Measurements from ENCODE around the gene EPM2AIP1. TPM values are rescaled to one million over a fixed set of nuclear protein-coding genes. Genes with fewer than 3 reads are reported as not detected.
"Not testable (repeated sequence)": the region's sequence is repeated elsewhere in the genome, so short reads cannot be mapped to it uniquely, and the experiment has no call there.

EPM2AIP1 gene
- 2.8 and 5.1 TPM in 2 replicates for total RNA-seq (2014; rRNA removed; shearing (Covaris generic); ENCODE audit: low replicate concordance)

- no peaks in the 10 kb centered on the region for H3K9me3 ChIP-seq
- peaks cover 43% of the 10 kb centered on the region for H3K36me3 ChIP-seq
- H3K4me3 ChIP-seq: peak within 1 kb of the TSS; percentile 81
- no peaks in the 10 kb centered on the region for H3K27me3 ChIP-seq
- DNase-seq: peak; percentile 97
These were observed at the start of gene EPM2AIP1 for GRCh38 chr3:36992806-36993325. Gene EPM2AIP1, minus strand, starts transcription at chr3:36993131. Its CDS starts 54 bp downstream, at chr3:36993077.

DNA sequence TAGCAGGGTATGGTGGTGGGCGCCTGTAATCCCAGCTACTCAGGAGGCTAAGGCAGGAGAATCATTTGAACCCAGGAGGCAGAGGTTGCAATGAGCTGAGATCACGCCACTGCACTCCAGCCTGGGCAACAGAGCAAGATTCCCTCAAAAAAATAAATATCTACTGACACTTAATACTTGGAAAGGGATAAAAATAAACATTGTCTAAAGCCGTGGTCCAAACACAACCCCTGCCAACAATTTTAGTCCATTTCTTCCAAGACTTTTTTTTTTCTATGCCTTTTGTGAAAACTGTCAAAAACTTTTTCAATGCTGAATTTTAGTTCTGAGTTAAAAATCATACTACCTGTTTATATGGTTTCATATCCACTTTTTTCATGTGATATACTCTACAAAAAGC is 49.8 kb upstream of the EPM2AIP1 start:
- H3K9me3 ChIP-seq, H3K4me3 ChIP-seq, H3K27me3 ChIP-seq, DNase-seq: not testable (repeated sequence)
- H3K36me3 ChIP-seq: peaks cover 49% of the 10 kb centered on the region

GRCh38 chr3:37041546-37042195 is 48.7 kb upstream of the EPM2AIP1 start:
- peaks cover 2% of the 10 kb centered on the region for H3K9me3 ChIP-seq
- no peaks in the 10 kb centered on the region for H3K27me3 ChIP-seq
- no peak for DNase-seq
- H3K36me3 ChIP-seq: peaks cover 51% of the 10 kb centered on the region
- H3K4me3 ChIP-seq: no peak overlapping the region

- peaks cover 9% of the 10 kb centered on the region for H3K9me3 ChIP-seq
- DNase-seq: no peak
- no peaks in the 10 kb centered on the region for H3K27me3 ChIP-seq
- H3K4me3 ChIP-seq: no peak overlapping the region
- H3K36me3 ChIP-seq: peaks cover 58% of the 10 kb centered on the region
These were observed 47.3 kb upstream of the EPM2AIP1 start for GRCh38 chr3:37040231-37040630.

- DNase-seq: no peak
- H3K9me3 ChIP-seq: peaks cover 12% of the 10 kb centered on the region
- H3K4me3 ChIP-seq: no peak overlapping the region
- H3K27me3 ChIP-seq: no peaks in the 10 kb centered on the region
- peaks cover 65% of the 10 kb centered on the region for H3K36me3 ChIP-seq
These were observed 46.4 kb upstream of the EPM2AIP1 start for GRCh38 chr3:37039161-37039846.

DNA sequence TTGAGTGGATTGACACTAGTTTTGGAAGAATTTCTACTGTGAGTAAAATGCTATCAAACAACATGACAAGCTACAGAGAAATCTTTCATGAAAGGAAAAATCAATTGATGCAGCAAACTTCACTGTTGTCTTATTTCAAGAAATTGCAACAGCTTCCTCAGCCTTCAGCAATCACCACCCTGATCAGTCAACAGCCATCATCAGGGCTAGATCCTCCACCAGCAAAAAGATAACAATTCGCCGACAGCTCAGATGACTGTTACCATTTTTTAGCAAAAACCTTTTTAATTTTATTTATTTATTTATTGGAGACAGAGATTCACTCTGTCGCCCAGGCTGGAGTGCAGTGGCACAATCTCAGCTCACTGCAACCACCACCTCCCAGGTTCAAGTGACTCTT is 44.4 kb upstream of the EPM2AIP1 start:
- Histone ChIP-seq H3K27me3 (no peaks in the 10 kb centered on the region), H3K9me3 (peaks cover 12% of the 10 kb centered on the region), H3K4me3 (no peak overlapping the region), H3K36me3 (peaks cover 81% of the 10 kb centered on the region)
- no peak for DNase-seq

- Histone ChIP-seq H3K9me3 (peaks cover 12% of the 10 kb centered on the region), H3K27me3 (no peaks in the 10 kb centered on the region), H3K36me3 (peaks cover 62% of the 10 kb centered on the region), H3K4me3 (no peak overlapping the region)
- DNase-seq: no peak
These were observed 40.0 kb upstream of the EPM2AIP1 start for GRCh38 chr3:37032961-37033360.

DNA sequence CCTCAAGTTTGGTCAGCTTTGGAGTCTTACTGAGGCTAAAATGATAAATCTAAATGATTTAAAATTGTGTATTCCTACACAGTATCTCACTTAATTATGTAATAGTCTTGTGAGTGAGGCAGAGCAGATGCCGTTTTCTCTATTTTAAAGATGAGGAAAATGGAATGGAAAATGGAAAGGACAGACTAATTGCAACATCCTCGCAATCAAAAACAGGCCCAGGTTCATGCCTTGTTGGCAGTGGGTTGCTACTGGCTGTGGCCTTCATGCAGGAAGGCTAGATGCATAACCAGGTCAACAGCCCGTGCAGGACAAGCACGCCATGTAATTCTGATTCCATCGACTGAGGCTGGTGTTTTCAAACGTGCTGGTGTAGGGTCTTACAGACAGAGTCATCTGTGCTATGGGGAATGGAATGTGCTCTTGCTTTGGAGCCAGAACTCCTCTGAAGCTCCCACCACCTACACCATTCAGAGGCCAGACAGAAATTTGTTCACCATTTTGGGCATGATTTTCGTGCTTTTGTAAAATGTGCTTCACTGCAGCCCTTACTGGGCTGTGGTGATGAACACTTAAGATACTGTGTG is 38.3 kb upstream of the EPM2AIP1 start:
- DNase-seq: no peak
- Histone ChIP-seq H3K4me3 (no peak overlapping the region), H3K9me3 (peaks cover 10% of the 10 kb centered on the region; the same call in 1 of the 2 replicates), H3K36me3 (peaks cover 48% of the 10 kb centered on the region), H3K27me3 (no peaks in the 10 kb centered on the region)

- Histone ChIP-seq H3K36me3 (peaks cover 49% of the 10 kb centered on the region), H3K4me3 (no peak overlapping the region), H3K9me3 (peaks cover 4% of the 10 kb centered on the region; the same call in 1 of the 2 replicates), H3K27me3 (no peaks in the 10 kb centered on the region)
- DNase-seq: no peak
These were observed 37.7 kb upstream of the EPM2AIP1 start for GRCh38 chr3:37030588-37030987.

DNA sequence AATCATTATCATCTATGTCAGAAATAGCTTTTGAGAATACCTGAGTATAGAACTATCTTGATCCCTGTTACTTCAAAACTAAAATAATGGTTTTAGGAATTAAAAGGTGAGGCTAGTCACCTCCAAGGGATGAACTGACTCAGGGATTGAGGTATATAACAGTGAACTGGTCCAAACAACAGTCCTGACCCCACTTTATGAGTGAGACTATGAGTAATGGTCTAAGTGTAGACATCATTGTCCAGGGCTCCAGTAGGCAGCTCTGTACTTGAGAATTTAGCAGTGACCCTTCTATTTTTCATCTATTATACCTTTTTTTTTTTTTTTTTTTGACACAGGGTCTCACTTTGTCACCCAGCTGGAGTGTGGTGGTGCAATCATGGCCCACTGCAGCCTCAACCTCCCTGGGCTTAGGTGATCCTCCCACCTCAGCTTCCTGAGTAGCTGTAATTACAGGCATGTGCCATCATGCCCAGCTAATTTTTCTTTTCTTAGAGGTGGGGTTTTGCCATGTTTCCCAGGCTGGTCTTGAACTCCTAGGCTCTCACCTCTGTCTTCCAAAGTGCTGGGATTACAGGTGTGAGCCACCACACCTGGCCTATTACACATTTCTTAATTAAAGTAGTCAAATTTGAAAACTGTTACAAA is 36.7 kb upstream of the EPM2AIP1 start:
- H3K9me3 ChIP-seq: peaks cover 2% of the 10 kb centered on the region; the same call in 1 of the 2 replicates
- no peaks in the 10 kb centered on the region for H3K27me3 ChIP-seq
- no peak for DNase-seq
- no peak overlapping the region for H3K4me3 ChIP-seq
- peaks cover 47% of the 10 kb centered on the region for H3K36me3 ChIP-seq

- Histone ChIP-seq H3K9me3 (peaks cover 5% of the 10 kb centered on the region; the same call in 1 of the 2 replicates), H3K27me3 (no peaks in the 10 kb centered on the region), H3K36me3 (peaks cover 47% of the 10 kb centered on the region), H3K4me3 (no peak overlapping the region)
- DNase-seq: no peak
These were observed 36.2 kb upstream of the EPM2AIP1 start for GRCh38 chr3:37029111-37029510.

DNA sequence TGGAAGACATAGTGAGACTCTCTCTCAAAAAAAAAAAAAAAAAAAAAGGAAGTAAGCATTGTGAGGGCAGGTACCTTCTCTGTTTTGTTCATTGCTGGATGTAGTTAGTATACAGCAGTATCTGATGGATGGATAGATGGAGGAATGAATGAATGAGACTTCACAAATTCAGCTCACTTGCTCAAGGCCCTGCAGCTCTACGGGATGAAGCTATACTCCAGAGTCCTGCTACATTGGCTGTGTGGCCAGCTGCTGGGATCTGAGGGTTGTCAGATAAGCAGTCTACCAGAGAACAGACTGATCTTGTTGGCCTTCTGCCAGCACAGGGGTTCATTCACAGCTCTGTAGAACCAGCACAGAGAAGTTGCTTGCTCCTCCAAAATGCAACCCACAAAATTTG is 35.4 kb upstream of the EPM2AIP1 start:
- Histone ChIP-seq H3K9me3 (peaks cover 5% of the 10 kb centered on the region; the same call in 1 of the 2 replicates), H3K36me3 (peaks cover 48% of the 10 kb centered on the region), H3K27me3 (no peaks in the 10 kb centered on the region), H3K4me3 (no peak overlapping the region)
- no peak for DNase-seq

DNA sequence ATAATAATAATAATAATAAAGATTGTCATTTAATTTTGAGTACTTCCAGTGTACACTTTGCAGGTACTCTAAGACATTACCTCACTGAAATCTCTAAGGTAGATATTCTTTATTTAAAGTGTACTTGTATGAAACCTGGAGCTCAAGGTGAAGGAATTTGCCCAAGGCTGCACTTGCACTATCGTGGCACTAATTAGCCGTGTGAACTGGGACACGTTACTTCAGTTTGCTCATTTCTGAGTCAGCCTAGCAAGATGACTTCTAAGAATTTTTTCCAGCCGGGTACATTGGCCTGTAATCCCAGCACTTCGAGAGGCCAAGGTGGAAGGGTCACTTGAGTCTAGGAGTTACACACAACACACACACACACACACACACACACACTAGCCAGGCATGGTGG is 33.9 kb upstream of the EPM2AIP1 start:
- Histone ChIP-seq H3K9me3 (peaks cover 5% of the 10 kb centered on the region; the same call in 1 of the 2 replicates), H3K27me3 (no peaks in the 10 kb centered on the region), H3K36me3 (peaks cover 41% of the 10 kb centered on the region), H3K4me3 (no peak overlapping the region)
- no peak for DNase-seq

GRCh38 chr3:37025561-37026335 is 32.8 kb upstream of the EPM2AIP1 start:
- DNase-seq: no peak
- H3K36me3 ChIP-seq: peaks cover 45% of the 10 kb centered on the region
- H3K27me3 ChIP-seq: no peaks in the 10 kb centered on the region
- no peak overlapping the region for H3K4me3 ChIP-seq
- H3K9me3 ChIP-seq: peaks cover 5% of the 10 kb centered on the region; the same call in 1 of the 2 replicates

GRCh38 chr3:37024820-37025405 is 32.0 kb upstream of the EPM2AIP1 start:
- no peak for DNase-seq
- Histone ChIP-seq H3K9me3 (peaks cover 5% of the 10 kb centered on the region; the same call in 1 of the 2 replicates), H3K27me3 (no peaks in the 10 kb centered on the region), H3K36me3 (peaks cover 53% of the 10 kb centered on the region), H3K4me3 (no peak overlapping the region)

DNA sequence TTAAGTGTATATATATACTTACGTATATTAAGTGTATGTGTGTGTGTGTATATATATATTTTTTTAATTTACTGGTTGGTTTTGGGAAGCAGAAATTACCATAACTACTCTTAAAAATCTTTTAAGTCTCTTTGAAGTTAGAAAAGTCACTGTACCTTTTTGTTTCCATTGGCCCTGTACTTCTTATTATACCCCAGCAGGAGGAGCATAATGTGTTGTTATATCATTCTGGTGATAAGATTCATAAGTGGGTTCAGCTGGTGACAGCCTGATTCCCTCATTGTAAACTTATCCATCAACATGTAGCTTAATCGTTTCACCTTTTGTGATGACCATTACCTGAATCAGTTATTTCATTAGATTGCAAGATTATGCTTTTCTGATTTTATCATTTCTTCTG is 31.2 kb upstream of the EPM2AIP1 start:
- H3K36me3 ChIP-seq: peaks cover 58% of the 10 kb centered on the region

More for the DNA sequence above, 31.2 kb upstream of the EPM2AIP1 start:
- H3K27me3 ChIP-seq: no peaks in the 10 kb centered on the region
- peaks cover 5% of the 10 kb centered on the region; the same call in 1 of the 2 replicates for H3K9me3 ChIP-seq
- no peak overlapping the region for H3K4me3 ChIP-seq
- DNase-seq: no peak
